Stimulated activated naive CD8-positive, alpha-beta T cell treated with anti-CD3 and anti-CD28 coated beads, Interleukin-15, Interleukin-2, amounts not matched to agents 100 ng/mL and 50 ng/mL, for 24 hours (primary cell): ENCODE measurements around the gene MAD1L1.
"Not testable (repeated sequence)": the region's sequence is repeated elsewhere in the genome, so short reads cannot be mapped to it uniquely, and the experiment has no call there.

Experiments
- H3K27ac Mint-ChIP-seq: one replicate; pipeline ENCODE4 v1.8.0; 2021; ENCODE audit warnings: mild to moderate bottlenecking, mixed read lengths
- H3K27me3 Mint-ChIP-seq: one replicate; pipeline ENCODE4 v1.8.0; 2021; ENCODE audit warnings: mixed read lengths
- H3K36me3 Mint-ChIP-seq: one replicate; pipeline ENCODE4 v1.8.0; 2021; ENCODE audit warnings: low read depth, mixed read lengths
- H3K4me1 Mint-ChIP-seq: one replicate; pipeline ENCODE4 v1.8.0; 2021; ENCODE audit warnings: low read depth, mixed read lengths
- H3K4me3 Mint-ChIP-seq: one replicate; pipeline ENCODE4 v1.8.0; 2021; ENCODE audit warnings: mild to moderate bottlenecking, mixed read lengths
- H3K9me3 Mint-ChIP-seq: one replicate; pipeline ENCODE4 v1.8.0; 2021; ENCODE audit warnings: mixed read lengths

The MAD1L1 gene

GRCh38 chr7:2165239-2165609 is 67.5 kb downstream of the MAD1L1 start:
- H3K4me3 Mint-ChIP-seq = no peak overlapping the region
- no peaks in the 10 kb centered on the region for H3K9me3 Mint-ChIP-seq
- H3K27ac Mint-ChIP-seq = no peak overlapping the region
- no peaks in the 10 kb centered on the region for H3K27me3 Mint-ChIP-seq
- H3K36me3 Mint-ChIP-seq = peaks cover 6% of the 10 kb centered on the region
- H3K4me1 Mint-ChIP-seq = no peaks in the 10 kb centered on the region

GRCh38 chr7:2164646-2165045 is 68.1 kb downstream of the MAD1L1 start:
- H3K4me3 Mint-ChIP-seq = no peak overlapping the region
- peaks cover 6% of the 10 kb centered on the region for H3K36me3 Mint-ChIP-seq
- no peaks in the 10 kb centered on the region for H3K9me3 Mint-ChIP-seq
- H3K27ac Mint-ChIP-seq = no peak overlapping the region
- no peaks in the 10 kb centered on the region for H3K27me3 Mint-ChIP-seq
- no peaks in the 10 kb centered on the region for H3K4me1 Mint-ChIP-seq

- Mint-ChIP-seq H3K4me3 (no peak overlapping the region), H3K27ac (no peak overlapping the region), H3K4me1 (no peaks in the 10 kb centered on the region)
Measured at GRCh38 chr7:2163600-2164555, 68.9 kb downstream of the MAD1L1 start.

DNA sequence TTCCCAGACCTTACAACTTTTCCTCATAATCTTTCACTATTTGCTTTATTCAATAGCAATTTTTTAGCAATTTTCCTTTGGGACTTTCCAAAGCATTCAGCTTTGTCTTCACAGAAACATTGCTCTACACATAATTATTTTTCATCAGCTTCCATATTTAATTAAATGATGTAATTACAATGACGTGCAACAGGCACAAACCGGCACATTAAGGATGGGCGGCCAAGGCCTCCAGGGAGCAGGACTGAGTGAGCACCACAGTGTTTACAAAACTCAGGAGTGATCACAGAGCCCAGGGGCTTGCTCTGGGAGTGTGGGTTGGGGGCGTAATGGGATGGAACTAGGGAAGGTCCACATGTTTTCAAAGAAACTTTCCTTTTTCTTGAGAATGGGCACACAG is 69.8 kb downstream of the MAD1L1 start:
- Mint-ChIP-seq H3K4me1 (no peaks in the 10 kb centered on the region), H3K36me3 (no peaks in the 10 kb centered on the region), H3K27ac (no peak overlapping the region), H3K9me3 (no peaks in the 10 kb centered on the region), H3K27me3 (no peaks in the 10 kb centered on the region), H3K4me3 (no peak overlapping the region)

More at GRCh38 chr7:2163600-2164555, 68.9 kb downstream of the MAD1L1 start:
- Mint-ChIP-seq H3K9me3 (no peaks in the 10 kb centered on the region), H3K27me3 (no peaks in the 10 kb centered on the region), H3K36me3 (peaks cover 6% of the 10 kb centered on the region)

DNA sequence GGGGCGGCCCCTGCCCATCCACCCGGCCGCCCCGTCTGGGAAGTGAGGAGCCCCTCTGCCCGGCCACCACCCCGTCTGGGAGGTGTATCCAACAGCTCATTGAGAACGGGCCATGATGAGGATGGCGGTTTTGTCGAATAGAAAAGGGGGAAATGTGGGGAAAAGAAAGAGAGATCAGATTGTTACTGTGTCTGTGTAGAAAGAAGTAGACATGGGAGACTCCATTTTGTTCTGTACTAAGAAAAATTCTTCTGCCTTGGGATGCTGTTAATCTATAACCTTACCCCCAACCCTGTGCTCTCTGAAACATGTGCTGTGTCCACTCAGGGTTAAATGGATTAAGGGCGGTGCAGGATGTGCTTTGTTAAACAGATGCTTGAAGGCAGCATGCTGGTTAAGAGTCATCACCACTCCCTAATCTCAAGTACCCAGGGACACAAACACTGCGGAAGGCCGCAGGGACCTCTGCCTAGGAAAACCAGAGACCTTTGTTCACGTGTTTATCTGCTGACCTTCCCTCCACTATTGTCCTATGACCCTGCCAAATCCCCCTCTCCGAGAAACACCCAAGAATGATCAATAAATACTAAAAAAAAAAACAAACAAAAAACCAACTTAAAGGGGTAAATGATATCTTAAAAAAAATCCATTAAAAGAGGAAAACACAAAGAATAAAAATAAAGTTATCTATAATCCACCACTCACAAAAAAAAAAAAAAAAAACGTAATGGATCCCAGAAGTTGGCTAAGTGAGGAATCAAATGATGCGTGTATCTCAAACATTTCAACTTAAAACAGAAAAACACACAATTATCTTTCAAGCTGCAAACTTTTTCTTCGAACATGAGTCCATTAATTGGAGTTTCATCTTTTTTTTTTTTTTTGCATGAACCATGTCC is 70.5 kb downstream of the MAD1L1 start:
- H3K9me3 Mint-ChIP-seq, H3K27me3 Mint-ChIP-seq, H3K27ac Mint-ChIP-seq, H3K36me3 Mint-ChIP-seq, H3K4me3 Mint-ChIP-seq, H3K4me1 Mint-ChIP-seq: not testable (repeated sequence)

DNA sequence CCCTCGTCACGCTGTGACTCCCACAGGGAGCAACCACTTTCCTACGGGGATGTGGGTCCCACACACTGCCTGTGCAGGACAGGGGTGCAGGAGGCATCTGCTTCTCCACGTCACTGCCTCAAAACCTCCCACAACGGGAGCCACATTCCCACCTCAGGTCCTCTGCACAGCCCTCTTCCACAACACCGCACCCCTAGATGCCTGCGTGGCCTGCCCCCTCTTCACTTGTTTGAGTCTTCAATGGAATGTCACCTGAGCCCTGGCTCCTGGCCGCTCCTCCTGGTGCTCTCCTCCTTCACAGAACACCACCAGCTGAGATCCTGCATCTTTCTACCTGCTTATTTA is 73.6 kb downstream of the MAD1L1 start:
- H3K27ac Mint-ChIP-seq = no peak overlapping the region
- H3K27me3 Mint-ChIP-seq = no peaks in the 10 kb centered on the region
- H3K4me1 Mint-ChIP-seq = no peaks in the 10 kb centered on the region
- no peaks in the 10 kb centered on the region for H3K9me3 Mint-ChIP-seq
- peaks cover 5% of the 10 kb centered on the region for H3K36me3 Mint-ChIP-seq
- H3K4me3 Mint-ChIP-seq = no peak overlapping the region

DNA sequence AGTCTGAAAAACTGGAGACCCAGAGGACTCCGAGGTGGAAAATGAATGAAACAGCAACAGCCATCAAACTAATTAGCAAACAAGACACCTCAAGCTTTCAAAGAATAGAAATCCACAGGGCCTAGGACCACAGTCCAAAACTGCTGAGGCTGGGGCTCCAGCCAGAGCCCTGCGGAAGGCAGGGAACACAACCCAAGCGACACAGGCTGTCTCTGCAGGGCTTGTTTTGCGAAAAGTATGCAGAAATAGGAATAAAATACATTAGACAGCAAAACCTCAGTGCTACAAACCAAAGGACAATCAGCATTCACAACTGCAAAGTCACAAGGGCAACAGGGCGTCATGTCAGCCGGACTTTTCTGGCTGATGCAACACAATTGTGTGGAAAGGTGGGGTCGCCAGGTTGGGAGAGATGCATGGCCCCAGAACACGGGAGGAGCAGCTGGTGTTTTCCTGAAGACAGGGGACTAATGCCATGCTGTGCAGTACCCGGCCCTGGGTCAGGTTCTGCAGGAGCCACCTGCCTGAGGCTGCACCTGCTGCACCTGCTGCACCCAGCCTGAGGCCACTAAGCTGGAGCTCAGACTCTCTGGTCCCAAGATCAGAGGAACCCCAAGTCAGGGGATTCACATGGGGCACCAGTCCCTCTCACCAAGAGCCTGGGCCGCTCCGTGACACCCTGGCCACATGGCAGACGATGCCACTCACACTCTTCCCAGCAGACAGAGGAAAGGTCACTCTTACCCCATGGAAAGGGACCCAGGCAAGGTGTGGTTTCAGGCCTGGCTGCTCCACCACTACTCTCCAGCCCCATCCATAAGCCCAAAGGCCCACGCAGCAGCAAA is 74.2 kb downstream of the MAD1L1 start:
- Mint-ChIP-seq H3K27ac (no peak overlapping the region), H3K36me3 (peaks cover 10% of the 10 kb centered on the region), H3K4me1 (no peaks in the 10 kb centered on the region), H3K4me3 (no peak overlapping the region), H3K27me3 (no peaks in the 10 kb centered on the region), H3K9me3 (no peaks in the 10 kb centered on the region)

DNA sequence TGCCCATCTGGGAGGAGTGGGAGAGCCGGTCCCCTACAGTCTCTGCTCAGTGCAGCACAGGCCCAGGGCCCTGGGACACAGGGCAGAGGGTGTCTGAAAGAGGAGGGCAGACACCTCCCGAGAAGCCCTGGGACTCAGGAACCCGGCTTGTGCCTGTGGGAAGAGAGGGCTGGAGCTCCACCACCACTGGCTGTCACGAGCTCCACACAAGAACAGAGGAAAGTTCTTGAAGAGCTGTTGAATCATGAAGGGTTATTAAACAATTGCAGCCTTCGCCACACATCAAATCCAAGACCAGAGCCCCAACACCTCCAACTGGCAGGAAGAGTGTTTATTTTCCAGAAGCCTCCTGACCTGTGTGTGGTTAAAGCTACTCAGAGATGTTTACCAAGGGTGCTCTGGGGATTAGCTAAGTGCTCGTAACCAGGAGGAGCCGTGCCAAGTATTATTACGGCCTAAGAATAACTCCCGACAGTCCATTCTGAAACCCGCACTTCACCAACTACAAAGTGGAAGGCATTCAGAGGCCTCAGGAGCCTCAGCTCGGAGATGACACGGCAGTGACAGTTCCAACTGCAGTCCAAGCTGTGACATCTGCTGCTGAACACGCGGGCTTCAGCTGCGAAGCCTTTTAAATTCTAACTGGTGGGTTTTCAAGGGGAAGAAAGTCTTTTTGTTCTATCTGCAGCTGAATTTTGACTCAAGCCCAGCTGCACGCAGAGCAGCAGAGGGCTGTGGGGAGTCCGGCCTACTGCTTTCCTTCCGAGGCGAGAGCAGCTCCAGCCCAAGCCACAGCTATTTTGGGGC is 75.1 kb downstream of the MAD1L1 start:
- H3K27me3 Mint-ChIP-seq = no peaks in the 10 kb centered on the region
- no peaks in the 10 kb centered on the region for H3K9me3 Mint-ChIP-seq
- H3K4me1 Mint-ChIP-seq = no peaks in the 10 kb centered on the region
- H3K27ac Mint-ChIP-seq = no peak overlapping the region
- H3K4me3 Mint-ChIP-seq = no peak overlapping the region
- H3K36me3 Mint-ChIP-seq = peaks cover 16% of the 10 kb centered on the region

- Mint-ChIP-seq H3K36me3 (peaks cover 16% of the 10 kb centered on the region), H3K27ac (no peak overlapping the region), H3K9me3 (no peaks in the 10 kb centered on the region), H3K4me1 (no peaks in the 10 kb centered on the region), H3K4me3 (no peak overlapping the region), H3K27me3 (no peaks in the 10 kb centered on the region)
Measured at GRCh38 chr7:2156756-2157472, 75.8 kb downstream of the MAD1L1 start.

GRCh38 chr7:2154831-2155230 is 77.9 kb downstream of the MAD1L1 start:
- Mint-ChIP-seq H3K36me3 (peaks cover 16% of the 10 kb centered on the region), H3K4me1 (no peaks in the 10 kb centered on the region), H3K27me3 (no peaks in the 10 kb centered on the region), H3K4me3 (no peak overlapping the region), H3K27ac (no peak overlapping the region), H3K9me3 (no peaks in the 10 kb centered on the region)

GRCh38 chr7:2154121-2154520 is 78.6 kb downstream of the MAD1L1 start:
- H3K9me3 Mint-ChIP-seq = no peaks in the 10 kb centered on the region
- H3K4me3 Mint-ChIP-seq = no peak overlapping the region

GRCh38 chr7:2152646-2153045 is 80.1 kb downstream of the MAD1L1 start:
- Mint-ChIP-seq H3K9me3 (no peaks in the 10 kb centered on the region), H3K36me3 (peaks cover 16% of the 10 kb centered on the region), H3K27ac (no peak overlapping the region), H3K4me3 (no peak overlapping the region), H3K4me1 (no peaks in the 10 kb centered on the region), H3K27me3 (no peaks in the 10 kb centered on the region)

More at GRCh38 chr7:2154121-2154520, 78.6 kb downstream of the MAD1L1 start:
- no peaks in the 10 kb centered on the region for H3K4me1 Mint-ChIP-seq
- no peaks in the 10 kb centered on the region for H3K27me3 Mint-ChIP-seq
- no peak overlapping the region for H3K27ac Mint-ChIP-seq
- H3K36me3 Mint-ChIP-seq = peaks cover 16% of the 10 kb centered on the region

GRCh38 chr7:2151801-2152612 is 80.7 kb downstream of the MAD1L1 start:
- H3K4me1 Mint-ChIP-seq = no peaks in the 10 kb centered on the region
- peaks cover 16% of the 10 kb centered on the region for H3K36me3 Mint-ChIP-seq
- no peak overlapping the region for H3K4me3 Mint-ChIP-seq
- H3K27me3 Mint-ChIP-seq = no peaks in the 10 kb centered on the region
- no peak overlapping the region for H3K27ac Mint-ChIP-seq
- H3K9me3 Mint-ChIP-seq = no peaks in the 10 kb centered on the region
